ENCODE data around the gene MLLT6. TPM values are rescaled to one million over a fixed set of nuclear protein-coding genes. Genes with fewer than 3 reads are reported as not detected.

MLLT6 gene
- total and polyA plus RNA-seq, 10 of the 15 experiments (the other 5 are each of a cell fraction or from before 2014, with no cell fraction given) = 4.8 to 105 (median 36.3) TPM

- H3K27me3 ChIP-seq (replicated peaks in 1 of 2; ENCODE audit: control insufficient read depth in 2 of 2, insufficient read depth in 2 of 2, low read length in 1 of 2) = peaks cover 2% of the 10 kb centered on the region in 2 experiments; a peak in 1 of 4 replicates
- no peaks in the 10 kb centered on the region for H3K9me3 ChIP-seq (replicated peaks; ENCODE audit: control insufficient read depth, insufficient read depth, low read length)
- no peak overlapping the region for H3K4me3 ChIP-seq
- DNase-seq (ENCODE audit: low read depth, low spot score) = no peak
- RAD21 ChIA-PET (ENCODE audit: unreplicated experiment) = interaction anchor here (1.0 to 4.1 kb wide), 14 partner anchors 17 to 124 kb away, joined by 3 to 66 read pairs (median 6); partner anchors contain the start of genes CISD3, MLLT6 and PSMB3
- H3K79me2 ChIP-seq (ENCODE audit: control insufficient read depth, insufficient read depth, low read length) = peaks cover 2% of the 10 kb centered on the region; the same call in 1 of the 2 replicates
- POLR2A ChIA-PET = interaction anchor here (0.5 to 3.3 kb wide), 8 partner anchors 21 to 287 kb away, joined by 3 to 19 read pairs (median 5); partner anchors contain the start of gene CISD3
- SMC1A ChIA-PET (ENCODE audit: uncharacterized antibody, unreplicated experiment) = interaction anchor here (1.1 to 4.5 kb wide), 14 partner anchors 9 to 120 kb away, joined by 3 to 50 read pairs (median 6); partner anchors contain the start of genes CISD3, MLLT6 and PSMB3
- H3K9ac ChIP-seq (ENCODE audit: control insufficient read depth, insufficient read depth, low read length) = no peak overlapping the region
- WGBS (ENCODE audit: insufficient coverage, insufficient replicate concordance, low lambda C conversion rate, missing lambda C conversion rate) = 75% methylated on average over 6 of the region's 6 CpGs
- no peak overlapping the region for H3K27ac ChIP-seq (ENCODE audit: control insufficient read depth, insufficient read depth)
- H4K20me1 ChIP-seq (ENCODE audit: control insufficient read depth, insufficient read depth) = no peaks in the 10 kb centered on the region
- no TSS peak for BruUV-seq (replicated peaks)
- no peak for FAIRE-seq
- H2AFZ ChIP-seq (ENCODE audit: control insufficient read depth, low read depth, low read length) = no peak overlapping the region
- ATAC-seq = no peak
- in situ Hi-C loops (cut with MboI) (loop anchor here (5.0 kb wide), 1 partner anchor 54 kb away; the partner anchor contains the start of gene CISD3), intact Hi-C loops (cut with micrococcal nuclease; ENCODE audit: unreplicated experiment) (loop anchor here (1.0 to 10.0 kb wide), 5 partner anchors 23 to 323 kb away; partner anchors contain the start of gene SOCS7)
- no peaks in the 10 kb centered on the region for H3K36me3 ChIP-seq (ENCODE audit: control insufficient read depth in 2 of 2, insufficient read depth in 2 of 2, low read length in 1 of 2)
- CTCF ChIA-PET = interaction anchor here (0.7 to 9.0 kb wide), 22 partner anchors 10 to 475 kb away, joined by 3 to 170 read pairs (median 7); partner anchors contain the start of genes CISD3, MLLT6 and PSMB3
- TF ChIP-seq MYB (IDR thresholded peaks at IDR 0.05; ENCODE audit: borderline replicate concordance, low read depth, low read length) = no peak
- TF ChIP-seq CBX5 (IDR thresholded peaks at IDR 0.05; ENCODE audit: low read depth) = no peak
- no peak for TF ChIP-seq POLR2AphosphoS2 (IDR thresholded peaks at IDR 0.05; ENCODE audit: low read depth, low read length)
- TF ChIP-seq NR2F1 (conservative IDR thresholded peaks at IDR 0.05) = no peak
- TF ChIP-seq EP300 (IDR thresholded peaks at IDR 0.05; ENCODE audit: borderline replicate concordance in 1 of 2, control insufficient read depth in 1 of 2, low read depth in 2 of 2, low read length in 2 of 2) = no peak
- TF ChIP-seq, protein P1, sequence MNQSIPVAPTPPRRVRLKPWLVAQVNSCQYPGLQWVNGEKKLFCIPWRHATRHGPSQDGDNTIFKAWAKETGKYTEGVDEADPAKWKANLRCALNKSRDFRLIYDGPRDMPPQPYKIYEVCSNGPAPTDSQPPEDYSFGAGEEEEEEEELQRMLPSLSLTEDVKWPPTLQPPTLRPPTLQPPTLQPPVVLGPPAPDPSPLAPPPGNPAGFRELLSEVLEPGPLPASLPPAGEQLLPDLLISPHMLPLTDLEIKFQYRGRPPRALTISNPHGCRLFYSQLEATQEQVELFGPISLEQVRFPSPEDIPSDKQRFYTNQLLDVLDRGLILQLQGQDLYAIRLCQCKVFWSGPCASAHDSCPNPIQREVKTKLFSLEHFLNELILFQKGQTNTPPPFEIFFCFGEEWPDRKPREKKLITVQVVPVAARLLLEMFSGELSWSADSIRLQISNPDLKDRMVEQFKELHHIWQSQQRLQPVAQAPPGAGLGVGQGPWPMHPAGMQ (IDR thresholded peaks at IDR 0.05; ENCODE audit: borderline replicate concordance) = no peak
- TF ChIP-seq CHD1 (IDR thresholded peaks at IDR 0.05; ENCODE audit: low read depth, low read length) = no peak
- no peak for TF ChIP-seq NFYA (IDR thresholded peaks at IDR 0.05; ENCODE audit: borderline replicate concordance, low read depth, low read length)
- TF ChIP-seq KAT2A (conservative IDR thresholded peaks at IDR 0.05; ENCODE audit: control insufficient read depth, low read depth, low read length) = no peak
- no peak for TF ChIP-seq CEBPB (IDR thresholded peaks at IDR 0.05; ENCODE audit: borderline replicate concordance in 1 of 2, low read depth in 2 of 2, low read length in 2 of 2)
- no peak for TF ChIP-seq MXI1 (IDR thresholded peaks at IDR 0.05; ENCODE audit: low read depth, low read length)
- TF ChIP-seq MEF2A (IDR thresholded peaks at IDR 0.05; ENCODE audit: insufficient read depth, low read depth, low read length) = no peak
- TF ChIP-seq TCF7 (IDR thresholded peaks at IDR 0.05; ENCODE audit: borderline replicate concordance) = no peak
- no peak for TF ChIP-seq HDAC2 (IDR thresholded peaks at IDR 0.05)
- no peak for TF ChIP-seq ZNF207 (IDR thresholded peaks at IDR 0.05; ENCODE audit: borderline replicate concordance)
- TF ChIP-seq, protein P2, sequence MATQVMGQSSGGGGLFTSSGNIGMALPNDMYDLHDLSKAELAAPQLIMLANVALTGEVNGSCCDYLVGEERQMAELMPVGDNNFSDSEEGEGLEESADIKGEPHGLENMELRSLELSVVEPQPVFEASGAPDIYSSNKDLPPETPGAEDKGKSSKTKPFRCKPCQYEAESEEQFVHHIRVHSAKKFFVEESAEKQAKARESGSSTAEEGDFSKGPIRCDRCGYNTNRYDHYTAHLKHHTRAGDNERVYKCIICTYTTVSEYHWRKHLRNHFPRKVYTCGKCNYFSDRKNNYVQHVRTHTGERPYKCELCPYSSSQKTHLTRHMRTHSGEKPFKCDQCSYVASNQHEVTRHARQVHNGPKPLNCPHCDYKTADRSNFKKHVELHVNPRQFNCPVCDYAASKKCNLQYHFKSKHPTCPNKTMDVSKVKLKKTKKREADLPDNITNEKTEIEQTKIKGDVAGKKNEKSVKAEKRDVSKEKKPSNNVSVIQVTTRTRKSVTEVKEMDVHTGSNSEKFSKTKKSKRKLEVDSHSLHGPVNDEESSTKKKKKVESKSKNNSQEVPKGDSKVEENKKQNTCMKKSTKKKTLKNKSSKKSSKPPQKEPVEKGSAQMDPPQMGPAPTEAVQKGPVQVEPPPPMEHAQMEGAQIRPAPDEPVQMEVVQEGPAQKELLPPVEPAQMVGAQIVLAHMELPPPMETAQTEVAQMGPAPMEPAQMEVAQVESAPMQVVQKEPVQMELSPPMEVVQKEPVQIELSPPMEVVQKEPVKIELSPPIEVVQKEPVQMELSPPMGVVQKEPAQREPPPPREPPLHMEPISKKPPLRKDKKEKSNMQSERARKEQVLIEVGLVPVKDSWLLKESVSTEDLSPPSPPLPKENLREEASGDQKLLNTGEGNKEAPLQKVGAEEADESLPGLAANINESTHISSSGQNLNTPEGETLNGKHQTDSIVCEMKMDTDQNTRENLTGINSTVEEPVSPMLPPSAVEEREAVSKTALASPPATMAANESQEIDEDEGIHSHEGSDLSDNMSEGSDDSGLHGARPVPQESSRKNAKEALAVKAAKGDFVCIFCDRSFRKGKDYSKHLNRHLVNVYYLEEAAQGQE (IDR thresholded peaks at IDR 0.05; ENCODE audit: low read depth, low read length) = no peak
- no peak for TF ChIP-seq IKZF2 (IDR thresholded peaks at IDR 0.05)
- peaks cover 26% of the 10 kb centered on the region for H3K4me1 ChIP-seq (ENCODE audit: control insufficient read depth, insufficient read depth, low read length)
- no peak overlapping the region for H3K4me2 ChIP-seq (ENCODE audit: control insufficient read depth, insufficient read depth)
Measured at GRCh38 chr17:38677819-38678218, 27.3 kb upstream of the MLLT6 start.
